Tongue (tissue), 3 donors: ENCODE measurements around the gene THAP4. TPM values are rescaled to one million over a fixed set of nuclear protein-coding genes. Genes with fewer than 3 reads are reported as not detected.

Experiments used
- DNase-seq: peaks from one replicate; pipeline ENCODE4 v3.0.0-alpha.2; 2015
- small RNA-seq: library from RNA; depleted of rRNA; stranded (forward); fragments of <200 nt; gene quantifications from one replicate; pipeline ENCODE3, GENCODE V24; 2014; ENCODE audit warnings: low replicate concordance
- total RNA-seq: library from RNA; depleted of rRNA; stranded (reverse); fragments of >200 nt; gene quantifications from one replicate; pipeline ENCODE4 v1.2.3, GENCODE V29; 2014

Gene THAP4
- total RNA-seq, 1 donor from 2014 or later = 27.5 TPM

DNA sequence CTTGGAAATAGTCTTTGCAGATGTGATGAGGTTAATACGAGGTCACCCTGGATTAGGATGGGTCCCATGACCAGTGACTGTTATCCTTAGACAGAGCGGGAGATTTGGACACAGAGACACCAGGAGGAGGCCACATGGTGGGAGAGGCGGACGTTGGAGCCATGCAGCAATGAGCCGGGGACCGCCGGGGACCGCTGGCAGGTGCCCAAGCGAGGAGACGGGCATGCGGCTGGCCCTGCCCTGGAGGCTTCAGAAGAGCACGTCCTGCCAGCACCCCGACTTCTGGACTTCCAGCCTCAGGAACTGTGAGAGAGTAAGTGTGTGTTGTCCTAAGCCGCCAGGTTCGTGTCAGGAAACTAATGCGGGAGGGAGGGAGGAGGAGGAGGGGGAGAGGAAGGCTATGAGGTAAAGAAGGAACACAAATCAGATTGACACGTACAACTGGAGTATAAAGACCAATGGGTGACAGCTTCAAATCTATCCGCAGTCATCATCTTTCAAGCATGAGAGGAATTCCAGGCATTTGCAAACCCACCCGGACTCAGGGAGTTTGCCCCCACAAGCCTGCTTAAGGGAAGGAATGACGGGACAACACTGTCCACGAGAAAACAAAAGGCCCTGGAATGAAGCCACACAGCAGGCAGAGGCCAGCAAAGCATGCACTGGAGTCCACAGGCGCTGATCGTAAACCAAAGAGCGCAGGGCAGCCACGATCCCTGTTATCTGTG lies 90.0 kb downstream of the THAP4 start:
- DNase-seq = peak; percentile 83

DNA sequence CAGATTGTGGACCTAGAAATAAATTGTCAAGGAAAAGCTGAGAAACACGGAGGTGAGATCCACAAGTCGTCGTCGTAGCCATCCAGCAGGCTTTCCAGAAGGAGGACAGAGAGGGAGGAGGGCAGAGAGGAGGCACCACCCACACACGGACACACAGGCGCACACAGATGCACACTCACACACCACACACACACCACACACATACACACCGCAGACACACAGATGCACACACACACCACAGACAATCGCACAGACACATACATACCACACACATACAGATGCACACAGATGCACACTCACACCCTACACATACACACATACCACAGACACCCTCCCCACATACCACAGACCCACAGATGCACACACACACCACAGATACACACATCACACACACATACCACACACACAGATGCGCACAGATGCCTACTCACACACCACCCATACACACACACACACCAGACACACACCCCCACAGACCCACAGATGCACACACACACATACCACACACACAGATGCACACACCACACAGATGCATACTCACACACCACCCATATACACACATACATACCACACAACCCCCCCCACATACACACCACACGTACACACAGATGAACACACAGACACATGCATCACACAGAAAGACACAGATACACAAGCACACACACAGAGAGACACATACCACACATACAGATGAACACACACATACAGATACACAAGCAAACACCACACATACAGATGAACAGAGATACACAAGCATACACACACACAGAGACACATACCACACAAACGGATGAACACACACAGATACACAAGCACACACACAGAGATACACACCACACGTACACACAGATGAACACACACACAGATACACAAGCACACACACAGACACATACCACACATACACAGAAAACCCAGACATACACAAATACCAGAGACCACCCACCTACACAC lies 91.2 kb downstream of the THAP4 start:
- no peak for DNase-seq

DNA sequence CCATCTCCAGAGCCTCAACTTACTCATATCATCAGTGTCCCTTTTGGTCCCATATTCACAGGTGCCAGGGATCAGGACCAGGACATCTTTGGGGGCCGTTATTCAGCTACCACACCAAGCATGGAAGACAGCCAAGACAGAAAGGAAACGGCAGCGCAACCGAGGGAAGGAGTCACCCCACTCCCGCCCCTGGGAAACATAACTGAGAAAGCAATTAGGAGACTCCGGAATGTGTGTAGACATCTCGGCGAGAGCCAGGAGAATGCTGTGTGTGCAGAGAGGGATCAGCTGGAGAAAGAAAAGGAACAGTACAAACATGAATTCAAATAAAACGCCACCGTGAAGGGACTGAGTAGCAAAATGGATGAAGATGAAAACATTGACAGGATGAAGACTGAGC lies 91.9 kb downstream of the THAP4 start:
- no peak for DNase-seq

DNA sequence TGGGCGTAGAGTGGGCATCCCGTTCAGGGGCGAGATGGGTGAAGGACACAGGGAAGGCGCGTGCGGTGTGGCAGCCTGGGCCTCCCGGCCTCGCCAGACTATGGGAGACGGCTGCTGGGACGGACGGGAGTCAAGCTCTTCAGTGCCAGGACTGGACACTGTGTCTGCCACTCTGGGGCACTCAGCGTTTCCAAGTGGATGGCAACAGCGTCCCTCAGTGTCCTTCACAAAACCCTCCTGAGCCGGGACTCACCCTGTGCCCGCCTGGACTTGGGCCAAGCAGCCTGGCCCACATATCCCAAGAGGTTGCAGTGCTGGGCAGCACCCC lies 94.7 kb downstream of the THAP4 start:
- no peak for DNase-seq

DNA sequence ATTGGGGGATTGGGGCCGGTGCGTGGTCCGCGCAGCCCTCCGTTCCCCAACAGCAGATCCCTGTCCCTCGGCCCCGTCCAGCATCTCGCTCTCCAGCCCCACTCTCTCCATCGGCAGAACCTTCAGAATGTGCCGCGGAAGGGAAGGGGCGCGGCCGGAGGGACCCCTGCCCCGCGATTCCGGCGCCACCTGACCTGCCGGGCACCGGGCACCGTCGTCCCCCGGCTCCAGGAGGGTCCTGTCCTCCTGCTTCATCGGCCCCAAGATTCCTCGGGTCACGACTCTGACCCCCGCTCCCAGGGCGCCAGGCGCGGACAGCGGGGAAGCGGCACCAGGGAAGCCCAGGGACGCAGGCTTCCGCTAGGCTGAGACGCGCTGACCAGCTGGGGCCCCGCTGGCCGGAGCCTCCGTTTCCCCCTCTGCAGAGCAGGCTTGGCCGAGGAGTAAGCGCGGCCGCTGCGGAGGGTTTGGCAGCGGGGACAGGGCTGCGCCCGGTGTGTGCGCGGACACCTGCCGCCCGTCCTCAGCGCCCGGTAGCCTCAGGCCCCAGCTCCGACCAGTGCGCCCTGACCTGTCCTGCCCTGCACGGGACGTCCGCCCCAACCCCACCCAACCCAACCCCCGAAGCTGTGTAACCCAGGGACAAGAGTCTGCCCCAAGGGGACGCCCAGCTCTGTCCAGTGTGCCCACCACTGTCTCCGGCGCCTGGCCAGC lies 95.2 kb downstream of the THAP4 start:
- no peak for DNase-seq

DNA sequence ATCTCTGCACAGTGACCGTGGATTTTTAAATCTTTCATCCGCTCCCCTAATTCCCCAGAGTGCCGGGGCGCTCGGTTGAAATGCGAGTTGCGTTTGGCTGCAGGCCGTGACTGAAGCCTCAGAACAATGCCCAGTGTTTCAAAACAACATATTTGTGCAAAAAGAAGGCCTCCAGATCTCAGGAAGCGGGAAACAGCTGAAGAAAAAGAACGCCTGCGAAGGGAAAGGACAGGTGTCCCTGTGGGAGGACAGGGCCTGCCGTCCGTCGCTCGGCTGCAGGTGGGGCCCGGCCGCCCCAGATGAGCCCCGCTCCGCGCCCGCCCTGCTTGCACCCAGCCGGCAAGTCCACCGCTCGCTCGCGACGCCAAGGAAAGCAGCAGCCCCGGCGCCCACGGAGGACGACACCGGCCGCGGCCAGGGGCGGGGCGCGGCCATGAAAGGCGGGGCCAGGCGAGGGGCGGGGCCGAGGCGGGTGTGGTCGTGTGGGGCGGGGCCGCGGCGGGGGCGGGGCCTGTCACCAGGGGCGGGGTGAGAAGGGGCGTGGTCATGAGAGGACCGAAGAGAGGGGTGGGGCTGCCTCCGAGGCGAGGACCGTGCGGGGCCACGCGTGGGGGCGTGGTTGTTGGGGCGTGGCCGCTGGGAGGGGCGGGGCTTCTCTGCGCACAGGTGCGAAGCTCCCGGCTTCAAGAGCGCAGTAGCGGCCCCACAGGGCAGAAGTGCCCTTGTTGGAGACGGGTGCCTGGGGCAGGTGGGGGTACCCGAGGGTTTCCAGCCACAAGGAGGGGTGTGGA lies 96.0 kb downstream of the THAP4 start:
- peak; percentile 65 for DNase-seq

DNA sequence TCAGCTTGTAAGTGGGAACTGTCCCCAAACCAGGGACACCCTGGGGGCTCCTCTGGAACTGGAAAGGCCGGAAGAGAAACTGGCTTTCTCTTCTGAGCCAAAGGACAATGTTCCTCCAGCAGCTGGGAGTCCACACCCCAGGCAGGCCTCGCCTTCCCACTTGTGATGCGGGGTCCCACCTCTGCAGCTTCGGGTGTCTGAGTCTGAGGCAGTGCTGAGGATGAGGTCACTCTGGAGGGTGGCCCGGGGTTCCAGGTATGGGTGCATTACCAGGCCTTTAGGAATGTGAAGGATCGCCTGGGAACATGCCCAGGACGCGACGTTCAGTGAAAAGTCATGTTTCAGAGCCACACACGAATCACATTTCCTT lies 96.6 kb downstream of the THAP4 start:
- DNase-seq = peak; percentile 50

DNA sequence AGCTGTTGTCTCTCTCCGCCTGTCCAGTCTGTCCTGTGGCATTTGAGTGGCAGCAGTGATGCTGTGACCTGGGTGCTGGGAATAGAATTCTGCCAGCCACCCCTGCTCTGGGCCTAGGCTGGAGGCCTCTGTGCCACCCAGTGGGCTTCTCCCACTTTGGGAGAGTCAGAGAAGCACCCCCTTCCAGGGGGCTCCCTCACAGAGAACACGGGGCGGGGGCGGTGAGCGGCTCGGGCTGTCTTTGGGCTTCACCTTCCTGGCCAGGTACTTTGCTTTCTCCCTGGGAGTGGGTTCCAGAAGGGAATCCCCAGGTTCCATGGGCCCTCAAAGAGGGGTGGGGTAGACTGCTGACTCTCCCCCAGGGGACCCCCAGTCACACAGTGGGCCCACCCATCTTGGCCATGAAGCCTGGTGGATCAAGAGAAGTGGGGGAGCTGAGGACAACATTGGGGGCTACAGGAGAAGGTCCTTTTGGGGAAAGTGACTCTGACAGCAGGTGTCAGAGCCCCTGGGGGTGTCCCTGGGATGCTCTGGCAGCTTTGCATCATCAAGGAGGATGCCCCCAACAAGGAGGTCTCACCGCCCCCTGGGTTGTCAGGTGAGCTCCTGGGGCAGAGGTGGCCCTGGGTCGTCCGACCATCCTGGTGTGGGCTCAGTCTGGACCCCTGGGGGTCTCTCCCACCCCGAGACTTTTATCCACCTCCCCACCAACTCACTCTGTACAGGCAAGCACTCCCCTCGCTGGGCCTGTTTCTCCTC lies 97.2 kb downstream of the THAP4 start:
- DNase-seq = no peak

DNA sequence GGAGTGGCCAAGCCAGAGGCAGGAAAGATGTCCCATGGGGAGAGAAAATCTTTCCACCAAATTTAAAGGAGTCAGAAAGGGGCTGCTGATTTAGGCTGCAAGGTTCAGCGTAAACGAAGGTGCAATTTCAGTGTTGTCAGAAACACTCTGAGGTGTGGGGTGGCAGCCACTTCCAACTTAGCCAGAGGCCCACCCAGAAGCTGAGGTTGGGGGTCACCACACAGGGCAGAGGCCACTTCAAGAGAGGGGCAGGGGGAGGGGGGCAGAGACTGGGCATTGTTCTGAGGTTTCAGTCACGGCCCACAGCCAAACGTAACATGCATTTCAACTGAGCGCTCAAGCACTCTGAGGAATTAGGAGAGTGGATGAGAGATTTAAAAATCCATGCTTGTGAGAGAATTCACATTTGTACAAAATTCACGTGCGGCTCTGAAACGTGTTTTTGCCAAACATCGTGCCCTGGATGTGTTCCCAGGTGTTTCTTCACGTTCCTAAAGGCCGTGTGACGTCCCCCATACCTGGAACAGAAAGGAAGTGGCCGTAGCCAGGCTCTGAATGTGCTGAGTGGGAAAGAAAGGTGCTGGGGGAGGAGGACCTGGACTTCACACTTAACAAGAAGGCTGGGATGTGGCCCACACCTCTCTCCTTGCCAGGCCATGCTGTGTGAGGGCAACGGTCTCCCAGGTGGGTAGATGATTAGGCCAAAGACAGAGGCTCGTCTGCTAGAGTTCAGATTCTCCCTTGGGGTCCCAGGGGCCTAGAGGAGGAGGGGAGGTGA lies 97.9 kb downstream of the THAP4 start:
- DNase-seq = no peak

DNA sequence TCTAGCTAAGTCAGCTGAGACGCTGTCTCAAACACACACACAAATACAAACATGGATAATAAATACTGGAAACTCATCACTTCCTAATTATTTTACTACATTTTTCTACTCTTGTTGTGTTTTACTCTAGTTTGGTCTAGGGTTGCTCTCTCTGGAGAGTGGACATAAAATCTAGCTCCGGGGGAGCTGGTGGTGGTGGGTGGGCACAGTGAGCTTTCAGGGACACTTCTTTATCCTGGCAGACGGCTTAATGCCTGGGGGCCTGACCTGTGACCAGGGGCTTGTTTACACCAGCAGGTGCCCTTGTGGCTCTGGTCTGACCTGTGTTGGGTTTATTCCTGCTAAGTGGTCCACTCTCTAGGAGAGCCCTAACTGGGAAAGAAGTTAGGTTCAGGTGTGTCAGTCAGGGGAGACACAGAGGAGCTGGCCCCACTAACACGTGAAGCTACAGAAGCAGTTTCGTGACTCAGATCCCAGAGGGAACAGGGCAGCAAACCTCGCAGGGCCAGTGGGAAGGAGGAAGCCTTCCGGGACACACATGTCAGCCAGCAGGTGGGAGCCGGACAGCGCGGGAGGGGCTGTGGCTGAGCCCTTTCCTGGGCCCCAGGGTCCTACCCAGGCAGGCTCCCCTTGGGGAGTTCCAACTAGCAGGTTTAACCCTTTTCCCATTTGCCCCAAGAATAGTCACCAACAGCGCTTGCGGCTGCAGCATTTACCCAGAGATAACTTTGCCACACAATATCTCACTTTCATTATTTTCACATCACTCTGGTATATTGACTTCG lies 100.9 kb downstream of the THAP4 start:
- no peak for DNase-seq

DNA sequence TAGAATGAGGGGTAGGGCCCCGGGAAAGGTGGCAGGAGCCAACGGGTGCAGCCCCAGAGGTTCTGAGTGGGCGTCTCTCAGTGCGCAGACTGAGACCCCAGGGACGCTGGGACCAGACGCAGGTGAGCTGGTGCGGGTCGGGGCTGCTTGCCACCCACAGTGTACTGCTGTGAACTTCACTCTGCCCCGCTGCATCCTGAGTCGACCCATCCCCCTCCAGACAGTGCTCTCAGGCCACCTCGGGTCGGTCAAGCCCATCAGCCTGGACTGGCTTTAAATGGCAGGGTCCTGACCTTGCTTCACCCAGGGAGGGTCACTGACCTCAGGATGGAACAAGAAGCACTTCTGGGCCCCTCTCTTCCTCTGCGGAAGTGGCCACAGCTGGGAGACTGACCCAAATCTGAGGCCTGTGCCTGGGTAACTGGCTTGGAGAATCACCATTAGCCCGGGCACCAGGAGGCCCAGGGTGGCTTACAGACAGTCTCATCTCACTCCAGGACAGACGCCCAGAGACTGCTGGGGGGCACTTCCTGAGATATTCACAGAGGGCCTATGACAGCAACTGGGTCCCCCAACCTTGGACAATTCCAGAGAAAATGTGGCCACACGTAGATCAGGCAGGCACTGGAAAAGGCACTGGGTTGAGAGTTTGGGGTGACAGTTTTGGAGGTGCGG lies 102.1 kb downstream of the THAP4 start:
- DNase-seq = no peak

Small RNA genes lying within 50 kb of the gene (small RNA-seq; reads per million reads assigned to genes)
- gene RNA5SP122 = 0.05 reads per million

Other genes starting within 250 kb of the THAP4 start
- gene STK25, start 128.6 kb downstream of the THAP4 start, total RNA-seq = 244 TPM
- 28.0 TPM for gene BOK, start 78.4 kb downstream of the THAP4 start, total RNA-seq
- 45.7 TPM for gene ATG4B, start 535 bp upstream of the THAP4 start, total RNA-seq
- gene DTYMK, start 49.7 kb upstream of the THAP4 start, total RNA-seq = 20.0 TPM
- 26.4 TPM for gene ING5, start 64.9 kb upstream of the THAP4 start, total RNA-seq
- gene D2HGDH, start 97.5 kb upstream of the THAP4 start, total RNA-seq = 23.1 TPM
- not detected for gene GAL3ST2, start 139.7 kb upstream of the THAP4 start, total RNA-seq
- gene NEU4, start 172.0 kb upstream of the THAP4 start, total RNA-seq = 9.4 TPM
- gene PDCD1, start 221.7 kb upstream of the THAP4 start, total RNA-seq = not detected
- not detected for gene RTP5, start 232.6 kb upstream of the THAP4 start, total RNA-seq